Stimulated activated CD4-positive, alpha-beta T cell treated with anti-CD3 and anti-CD28 coated beads, Interleukin-2, amount 100 ng/mL, for 4 hours (primary cell): Measurements from ENCODE around the gene HDAC2.

ENCODE experiments used
- DNase-seq: peaks from one replicate; pipeline ENCODE4 v3.0.0-alpha.2; 2020; ENCODE audit warnings: low read depth

The HDAC2 gene

DNA sequence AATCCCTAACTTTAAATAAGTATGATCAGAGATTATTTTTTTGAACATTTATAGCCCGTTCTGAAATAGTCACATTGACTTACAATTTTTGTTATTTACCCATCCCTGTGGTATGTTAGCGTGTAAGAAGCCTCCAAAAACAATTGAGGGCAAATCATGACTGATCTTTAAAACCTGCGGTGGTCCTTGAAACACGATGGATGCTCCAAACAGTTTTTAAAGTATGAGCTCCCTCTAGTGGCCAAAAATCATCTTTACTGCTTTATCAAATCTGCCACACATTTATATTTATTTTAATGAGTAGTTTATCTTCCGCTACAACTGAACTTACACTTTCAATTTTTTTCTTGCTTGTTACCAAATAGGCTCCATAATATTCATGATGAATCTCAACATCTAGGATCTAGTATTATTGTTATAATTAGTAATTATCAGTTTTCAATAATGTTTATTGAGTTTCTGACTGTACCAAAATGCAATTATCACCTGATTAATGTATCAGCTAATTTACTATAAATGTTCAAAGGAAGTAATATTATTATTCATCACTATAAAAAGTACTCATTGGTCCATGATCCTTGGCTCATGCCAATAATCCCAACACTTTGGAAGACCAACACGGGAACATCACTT is 61.6 kb downstream of the HDAC2 start:
- DNase-seq: no peak

DNA sequence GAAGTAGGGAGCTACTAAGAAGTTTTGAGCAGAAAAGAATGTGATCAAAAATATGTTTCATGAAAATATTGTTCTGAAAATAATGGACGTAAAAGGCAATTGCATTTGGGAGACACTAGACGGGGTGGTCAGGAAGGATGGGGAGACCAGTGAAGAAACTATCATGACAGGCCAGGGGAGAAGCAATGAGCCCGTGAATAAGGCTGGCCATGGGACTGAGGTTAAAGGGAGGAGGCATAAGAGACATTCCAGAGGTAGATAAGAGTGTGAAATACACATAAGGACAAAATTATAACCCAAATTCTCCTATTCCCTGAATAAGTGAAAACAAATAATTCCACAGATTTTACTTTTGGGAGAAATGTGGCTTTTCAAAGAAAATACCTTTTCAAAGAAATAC is 62.1 kb downstream of the HDAC2 start:
- no peak for DNase-seq

DNA sequence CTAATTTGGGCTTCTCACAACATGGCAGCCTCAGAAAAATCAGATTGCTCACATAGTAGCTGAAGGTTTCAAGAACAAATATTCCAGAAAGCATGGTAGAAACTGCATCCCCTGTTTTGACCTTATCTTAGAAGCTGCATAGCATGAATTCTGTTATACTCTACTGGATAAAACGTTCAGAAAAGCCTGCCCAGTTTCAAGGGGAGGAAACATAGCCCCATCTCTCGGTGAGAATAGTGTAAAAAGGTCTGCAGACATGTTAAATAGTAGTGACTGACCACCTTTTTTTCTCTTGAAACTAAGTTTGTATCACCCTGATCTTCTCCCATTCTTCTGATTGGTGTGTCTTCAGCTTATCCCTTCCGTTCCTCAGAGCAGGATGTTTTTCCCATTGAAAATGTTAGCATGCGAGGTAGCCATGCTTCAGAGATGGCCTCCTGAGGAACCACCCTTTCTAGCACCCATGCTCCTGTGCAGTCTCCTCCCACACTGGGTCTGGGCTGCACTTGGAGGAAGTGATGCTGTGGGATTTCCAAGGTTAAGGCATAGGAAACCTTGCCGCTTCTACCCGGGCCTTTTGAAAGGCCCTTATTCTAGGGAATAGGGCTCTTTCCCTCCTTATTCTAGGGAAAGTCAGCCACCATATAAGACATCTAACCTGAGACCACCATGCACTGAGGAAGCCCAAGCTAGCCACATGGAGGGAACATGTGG is 63.7 kb downstream of the HDAC2 start:
- no peak for DNase-seq

DNA sequence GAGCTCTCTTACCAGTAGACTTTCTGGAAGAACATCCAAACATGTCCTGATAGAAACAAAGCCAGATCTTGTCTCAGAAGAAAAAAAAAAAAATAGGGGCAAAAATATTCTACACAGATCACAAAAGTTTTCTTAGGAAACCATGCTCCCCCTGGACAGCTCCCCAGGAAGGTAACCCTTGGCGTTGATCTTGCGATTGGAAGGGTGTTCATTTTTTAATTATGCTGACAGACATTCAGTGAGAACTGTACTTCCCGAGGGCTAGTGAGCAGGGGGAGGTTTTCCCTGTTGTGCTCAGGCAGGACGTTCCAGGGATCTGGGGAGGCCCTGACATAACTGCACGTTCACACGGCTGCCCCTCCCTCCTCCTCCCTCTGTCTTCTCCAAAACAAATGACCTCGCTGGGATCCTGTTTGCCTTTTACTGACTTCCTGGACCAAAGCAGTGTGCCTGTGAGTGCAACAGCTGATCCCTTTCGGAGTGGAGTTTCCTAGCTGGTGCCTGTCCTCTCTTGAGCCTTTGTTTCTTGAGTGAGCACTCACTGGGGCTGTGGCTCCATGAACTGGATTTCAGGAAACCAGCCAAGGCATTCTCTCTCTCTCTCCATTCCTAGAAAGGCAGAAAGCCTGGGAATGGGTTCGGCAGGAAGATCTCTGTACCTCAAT is 67.2 kb downstream of the HDAC2 start:
- DNase-seq: no peak

DNA sequence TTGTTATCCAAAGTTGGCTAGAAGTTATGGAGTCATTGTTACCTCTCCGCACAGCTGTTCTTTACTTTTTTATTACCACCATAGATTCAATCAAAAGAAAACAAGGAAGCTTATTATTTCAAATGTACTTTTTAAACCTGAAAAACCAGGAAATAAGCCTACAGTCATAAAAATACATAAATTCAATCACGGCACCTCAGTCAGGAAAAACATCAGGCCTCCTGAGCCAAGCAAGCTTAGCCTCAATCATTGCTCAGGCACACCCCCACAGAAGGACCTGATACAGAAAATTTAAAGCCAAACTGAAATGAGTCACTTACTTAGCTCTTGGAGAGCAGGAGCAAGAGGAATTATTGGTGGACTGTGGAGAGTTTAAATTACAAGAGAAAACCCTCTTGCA is 69.5 kb downstream of the HDAC2 start:
- no peak for DNase-seq

DNA sequence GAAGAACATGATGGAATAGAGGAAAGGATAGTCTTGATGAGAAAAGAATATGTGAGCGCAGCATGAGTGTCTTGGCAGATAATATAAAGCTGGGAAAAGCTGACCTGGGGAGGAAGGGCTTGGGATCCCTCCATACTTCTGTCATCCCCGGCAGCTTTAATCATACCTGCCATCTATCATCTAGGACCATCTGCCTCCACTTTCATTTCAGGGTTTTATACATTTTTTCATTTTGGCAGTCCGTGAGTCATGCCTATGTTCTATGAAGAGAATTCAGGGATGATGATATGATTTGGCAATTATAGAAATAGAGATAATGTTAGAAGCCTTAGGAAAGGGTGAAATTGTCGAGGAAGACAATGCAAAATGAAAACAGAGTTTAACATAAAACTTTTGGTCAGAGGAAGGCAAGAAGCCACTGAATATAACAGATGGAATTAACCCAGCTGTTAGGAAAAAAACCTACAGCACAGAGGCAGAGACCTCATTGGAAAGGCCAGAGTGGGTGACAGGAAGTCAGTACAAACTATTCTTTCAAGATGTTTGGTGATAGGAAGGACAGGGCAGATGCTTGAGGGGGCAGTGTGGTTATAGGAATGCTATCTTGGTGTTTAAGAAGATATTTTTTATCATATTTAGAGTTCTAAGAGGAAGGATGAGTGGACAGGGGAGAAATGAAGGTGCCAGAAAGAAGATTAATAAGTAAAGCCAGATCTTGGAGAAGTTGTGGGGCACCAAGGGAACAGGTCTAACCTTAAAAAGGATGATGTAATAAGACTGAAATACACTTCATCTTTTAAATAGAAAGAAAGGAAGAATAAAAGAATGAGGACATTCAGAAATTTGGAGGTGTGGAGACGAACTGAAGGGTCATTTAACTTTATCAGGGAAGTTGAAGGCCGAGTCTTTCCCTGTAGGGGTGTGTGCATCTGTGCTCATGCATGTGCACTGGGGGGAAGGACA is 76.0 kb downstream of the HDAC2 start:
- no peak for DNase-seq

DNA sequence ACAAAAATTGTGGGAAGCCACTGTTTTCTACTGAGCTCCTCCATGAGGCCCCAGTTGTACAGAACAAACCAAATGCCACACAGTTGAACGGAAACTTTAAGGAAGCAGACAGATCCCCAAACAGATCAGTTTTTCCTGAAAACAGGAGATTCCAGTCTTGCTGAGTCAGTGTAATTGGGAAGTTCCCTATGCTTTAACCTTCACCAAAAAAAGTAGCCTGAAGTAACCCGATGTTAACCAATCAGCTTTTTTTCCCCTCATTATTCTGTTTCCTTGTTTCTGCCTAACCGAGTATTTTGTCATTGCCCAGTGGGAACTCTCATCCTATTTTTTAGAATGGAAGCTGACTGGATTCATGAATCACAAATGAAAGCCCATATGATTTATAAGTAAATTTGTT is 77.1 kb downstream of the HDAC2 start:
- no peak for DNase-seq

DNA sequence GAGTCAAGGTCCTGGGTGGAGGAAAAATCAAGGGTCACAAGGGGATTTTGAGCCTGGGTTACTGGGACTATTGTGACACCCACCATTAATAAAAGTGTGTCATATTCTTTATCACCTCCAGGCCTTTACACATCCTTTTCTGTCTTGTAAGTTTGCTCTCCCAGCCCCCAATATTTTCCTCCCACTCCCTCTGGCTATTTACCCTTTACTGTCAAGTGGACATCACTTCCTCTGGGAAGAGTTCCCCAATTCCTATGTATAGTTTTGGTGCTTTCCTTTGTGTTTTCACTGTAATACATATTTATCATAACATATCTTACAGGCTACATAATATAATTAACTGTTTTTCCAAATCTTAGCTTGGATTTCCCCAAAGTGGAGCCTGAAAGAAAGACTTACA is 77.5 kb downstream of the HDAC2 start:
- no peak for DNase-seq

DNA sequence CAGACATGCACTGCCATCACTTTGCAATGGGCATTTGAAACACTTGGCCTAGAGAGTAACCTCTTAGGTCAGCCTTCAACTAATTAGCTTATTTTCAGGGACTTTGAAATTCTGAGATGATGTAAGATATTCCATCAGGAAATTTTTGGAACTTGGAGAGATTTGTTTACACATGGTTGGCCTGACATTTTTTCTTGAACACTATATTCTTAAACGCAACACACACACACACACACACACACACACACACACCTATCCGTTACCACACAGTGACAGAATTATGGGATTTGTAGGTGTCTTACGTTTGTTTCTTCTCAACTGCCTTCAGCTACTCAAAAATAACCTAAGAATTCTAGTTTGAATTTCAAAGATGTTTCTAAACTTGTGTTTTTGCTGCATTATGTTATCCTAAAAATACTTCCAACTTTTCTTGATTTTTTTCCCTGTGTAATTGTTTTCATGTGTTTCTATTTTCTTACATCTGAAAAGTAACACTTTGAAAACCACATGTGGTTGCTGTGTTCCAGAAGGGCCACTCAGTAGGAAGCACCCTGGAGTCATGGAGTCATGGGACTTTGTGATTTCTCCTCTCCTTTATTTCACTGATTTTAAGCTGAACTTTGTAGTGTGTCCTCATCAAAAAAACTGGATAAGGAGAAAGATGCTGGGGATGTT is 81.9 kb downstream of the HDAC2 start:
- no peak for DNase-seq

DNA sequence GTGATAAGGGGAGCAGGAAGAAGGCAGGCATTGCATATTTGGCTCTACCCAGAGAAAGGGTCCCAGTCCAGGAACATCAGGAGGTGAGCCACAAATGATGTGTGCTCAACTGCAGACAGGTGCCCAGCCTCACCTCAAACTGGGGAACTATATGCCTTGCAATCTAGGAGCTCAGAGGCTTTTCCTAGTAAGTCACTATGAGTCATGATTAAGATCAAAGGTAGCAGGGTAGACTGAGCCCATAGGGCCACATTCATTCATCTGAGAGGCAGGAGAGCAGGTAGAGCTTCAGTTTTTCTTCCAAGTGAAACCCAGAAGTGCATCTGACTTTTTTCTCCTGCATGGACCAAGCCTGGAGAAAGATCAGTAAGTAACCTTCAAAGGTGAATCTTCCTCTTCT is 82.5 kb downstream of the HDAC2 start:
- DNase-seq: no peak

DNA sequence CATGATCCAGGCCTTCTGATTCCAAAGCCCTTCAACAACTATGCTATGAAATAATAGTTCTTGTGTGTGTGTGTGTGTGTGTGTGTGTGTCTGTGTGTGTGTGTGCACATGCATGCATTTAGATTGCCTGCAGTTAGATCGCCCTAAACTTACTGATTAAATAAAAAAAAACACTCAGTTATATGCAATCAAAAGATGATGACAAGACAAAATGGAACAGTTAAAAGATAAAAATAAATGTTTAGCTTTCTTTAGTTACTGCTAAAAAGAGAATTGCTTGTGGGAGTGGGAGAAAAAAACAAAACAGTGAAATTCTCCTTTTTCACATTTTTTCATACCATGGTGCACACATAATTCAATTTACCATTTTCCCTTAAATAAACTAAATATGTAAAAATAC is 84.4 kb downstream of the HDAC2 start:
- DNase-seq: no peak

DNA sequence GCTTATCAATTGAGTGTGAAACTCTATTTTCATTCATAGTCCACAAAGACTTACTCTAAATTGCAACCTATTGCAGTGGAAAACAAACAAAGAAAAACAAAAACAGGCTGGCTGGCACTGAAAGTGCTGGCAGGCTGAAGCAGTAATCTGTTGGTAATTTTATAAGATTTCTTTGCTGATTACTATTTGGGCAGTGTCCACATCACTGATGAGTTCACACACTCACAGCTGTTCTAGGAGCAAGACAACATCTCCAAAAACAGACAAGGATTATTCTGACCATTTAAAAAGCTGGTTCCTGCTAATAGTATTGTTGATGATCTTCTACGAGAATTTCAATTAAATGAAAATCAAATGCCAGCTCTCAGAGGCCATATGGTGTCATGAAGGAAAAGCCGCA is 86.9 kb downstream of the HDAC2 start:
- no peak for DNase-seq
